ENCODE measurements around the gene KCNQ1.

DNA sequence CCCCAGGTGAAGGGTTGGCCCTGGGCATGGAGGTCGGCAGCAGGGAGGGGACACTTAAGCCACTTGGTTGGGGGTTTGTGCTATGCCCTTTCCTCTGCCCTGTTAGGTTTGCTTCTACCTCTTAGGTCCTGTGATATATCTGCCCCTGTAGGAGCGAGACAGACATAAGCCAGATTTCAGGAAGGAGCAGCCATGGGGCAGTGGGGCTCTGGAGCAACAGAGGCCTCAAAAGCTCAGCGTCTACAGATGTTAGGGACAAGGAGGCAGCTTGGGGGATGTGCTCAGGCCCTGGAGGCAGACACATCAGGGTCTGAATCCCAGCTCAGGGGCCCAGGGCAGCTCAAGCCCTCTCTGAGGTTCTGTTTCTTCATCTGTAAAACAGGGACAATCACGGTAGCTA is 282.2 kb downstream of the KCNQ1 start:
- TF ChIP-seq, protein P1, sequence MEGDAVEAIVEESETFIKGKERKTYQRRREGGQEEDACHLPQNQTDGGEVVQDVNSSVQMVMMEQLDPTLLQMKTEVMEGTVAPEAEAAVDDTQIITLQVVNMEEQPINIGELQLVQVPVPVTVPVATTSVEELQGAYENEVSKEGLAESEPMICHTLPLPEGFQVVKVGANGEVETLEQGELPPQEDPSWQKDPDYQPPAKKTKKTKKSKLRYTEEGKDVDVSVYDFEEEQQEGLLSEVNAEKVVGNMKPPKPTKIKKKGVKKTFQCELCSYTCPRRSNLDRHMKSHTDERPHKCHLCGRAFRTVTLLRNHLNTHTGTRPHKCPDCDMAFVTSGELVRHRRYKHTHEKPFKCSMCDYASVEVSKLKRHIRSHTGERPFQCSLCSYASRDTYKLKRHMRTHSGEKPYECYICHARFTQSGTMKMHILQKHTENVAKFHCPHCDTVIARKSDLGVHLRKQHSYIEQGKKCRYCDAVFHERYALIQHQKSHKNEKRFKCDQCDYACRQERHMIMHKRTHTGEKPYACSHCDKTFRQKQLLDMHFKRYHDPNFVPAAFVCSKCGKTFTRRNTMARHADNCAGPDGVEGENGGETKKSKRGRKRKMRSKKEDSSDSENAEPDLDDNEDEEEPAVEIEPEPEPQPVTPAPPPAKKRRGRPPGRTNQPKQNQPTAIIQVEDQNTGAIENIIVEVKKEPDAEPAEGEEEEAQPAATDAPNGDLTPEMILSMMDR (IDR thresholded peaks at IDR 0.05; ENCODE audit: low read length), result no peak
- TF ChIP-seq EZH2 (IDR thresholded peaks at IDR 0.05; ENCODE audit: borderline replicate concordance, low read length), result no peak
